H9 (cell line): ENCODE results near the gene CCDC175. TPM values are rescaled to one million over a fixed set of nuclear protein-coding genes. Genes with fewer than 3 reads are reported as not detected.

ENCODE experiments used
- DNase-seq: peaks from one replicate; pipeline ENCODE4 v3.0.0-alpha.2; 2017
- H2AFZ ChIP-seq: one replicate; pipeline ENCODE4 v1.6.1; 2013; ENCODE audit warnings: mild to moderate bottlenecking, low read length, control low read depth, moderate library complexity
- H2AK5ac ChIP-seq: 2 replicates; pipeline ENCODE4 v1.6.1; 2013; ENCODE audit warnings: low read length, control low read depth, mixed read lengths; ENCODE audit not compliant: insufficient read length
- H2BK120ac ChIP-seq: one replicate; pipeline ENCODE4 v1.6.1; 2013; ENCODE audit warnings: low read depth, mild to moderate bottlenecking, low read length, control low read depth, inconsistent platforms; ENCODE audit not compliant: poor library complexity, severe bottlenecking
- H2BK12ac ChIP-seq: 2 replicates; pipeline ENCODE4 v1.6.1; 2013; ENCODE audit warnings: low read length, control low read depth, mixed read lengths, low read depth; ENCODE audit not compliant: insufficient read length
- H2BK15ac ChIP-seq: 2 replicates; pipeline ENCODE4 v1.6.1; 2013; ENCODE audit warnings: low read depth, low read length, control low read depth
- H2BK20ac ChIP-seq: one replicate; pipeline ENCODE4 v1.6.1; 2013; ENCODE audit warnings: low read depth, mild to moderate bottlenecking, low read length, control low read depth, inconsistent platforms; ENCODE audit not compliant: poor library complexity, severe bottlenecking
- H2BK5ac ChIP-seq: 2 replicates; pipeline ENCODE4 v1.6.1; 2013; ENCODE audit warnings: low read length, control low read depth, mixed read lengths; ENCODE audit not compliant: insufficient read length
- H3K14ac ChIP-seq: 2 replicates; pipeline ENCODE4 v1.6.1; 2013; ENCODE audit warnings: low read length, control low read depth; ENCODE audit not compliant: insufficient read depth
- H3K18ac ChIP-seq: 2 replicates; pipeline ENCODE4 v1.6.1; 2013; ENCODE audit warnings: low read depth, mild to moderate bottlenecking, mixed read lengths, low read length, control low read depth; ENCODE audit not compliant: insufficient read length
- H3K23ac ChIP-seq: 2 replicates; pipeline ENCODE4 v1.6.1; 2013; ENCODE audit warnings: low read length, control low read depth, mixed read lengths, low read depth; ENCODE audit not compliant: insufficient read length
- H3K23me2 ChIP-seq: 2 replicates; pipeline ENCODE4 v1.6.1; 2013; ENCODE audit warnings: low read depth, mild to moderate bottlenecking, mixed read lengths, low read length, control low read depth; ENCODE audit not compliant: insufficient read length, poor library complexity, severe bottlenecking
- H3K27ac ChIP-seq: 2 replicates; pipeline ENCODE4 v1.5.1; 2013; ENCODE audit warnings: low read length, control low read depth, mixed read lengths, low read depth; ENCODE audit not compliant: insufficient read length
- H3K27me3 ChIP-seq: 2 replicates; pipeline ENCODE4 v1.6.1; 2013; ENCODE audit warnings: low read length, control low read depth, inconsistent platforms; ENCODE audit not compliant: insufficient read depth
- H3K4ac ChIP-seq: 2 replicates; pipeline ENCODE4 v1.6.1; 2013; ENCODE audit warnings: low read depth, mild to moderate bottlenecking, control low read depth, inconsistent platforms, low read length, moderate library complexity
- H3K4me1 ChIP-seq: 2 replicates; pipeline ENCODE4 v1.6.1; 2013; ENCODE audit warnings: low read length, control low read depth, inconsistent platforms; ENCODE audit not compliant: insufficient read depth
- H3K4me2 ChIP-seq: 2 replicates; pipeline ENCODE4 v1.6.1; 2013; ENCODE audit warnings: low read length, control low read depth, mixed read lengths; ENCODE audit not compliant: insufficient read length, insufficient read depth
- H3K56ac ChIP-seq: 2 replicates; pipeline ENCODE4 v1.6.1; 2013; ENCODE audit warnings: low read depth, mild to moderate bottlenecking, mixed read lengths, low read length, control low read depth; ENCODE audit not compliant: insufficient read length
- H3K79me1 ChIP-seq: 2 replicates; pipeline ENCODE4 v1.6.1; 2013; ENCODE audit warnings: low read depth, mild to moderate bottlenecking, moderate library complexity, low read length, control low read depth, inconsistent platforms; ENCODE audit not compliant: insufficient read depth, poor library complexity, severe bottlenecking
- H3K79me2 ChIP-seq: 2 replicates; pipeline ENCODE4 v1.6.1; 2013; ENCODE audit warnings: low read length, control low read depth, inconsistent platforms; ENCODE audit not compliant: insufficient read depth
- H3K9ac ChIP-seq: 2 replicates; pipeline ENCODE4 v1.6.1; 2013; ENCODE audit warnings: low read length, control low read depth, mixed read lengths; ENCODE audit not compliant: insufficient read length; ENCODE audit errors: extremely low read depth
- H3K9me3 ChIP-seq: one replicate; pipeline ENCODE4 v1.6.1; 2013; ENCODE audit warnings: low read depth, low read length, inconsistent platforms; ENCODE audit not compliant: control insufficient read depth
- H3T11ph ChIP-seq: one replicate; pipeline ENCODE4 v1.6.1; 2013; ENCODE audit warnings: mild to moderate bottlenecking, low read length, control low read depth, inconsistent platforms
- H4K20me1 ChIP-seq: one replicate; pipeline ENCODE4 v1.6.1; 2013; ENCODE audit not compliant: control insufficient read depth, insufficient read length, insufficient read depth
- H4K5ac ChIP-seq: 2 replicates; pipeline ENCODE4 v1.6.1; 2013; ENCODE audit warnings: low read depth, mild to moderate bottlenecking, mixed read lengths, low read length, control low read depth; ENCODE audit not compliant: insufficient read length
- H4K8ac ChIP-seq: replicated peaks from 2 replicates; pipeline ENCODE4 v1.6.1; 2013; ENCODE audit warnings: low read length, control low read depth, mixed read lengths, low read depth; ENCODE audit not compliant: insufficient read length
- H4K91ac ChIP-seq: 2 replicates; pipeline ENCODE4 v1.6.1; 2013; ENCODE audit warnings: low read depth, mild to moderate bottlenecking, moderate library complexity, mixed read lengths, low read length, control low read depth; ENCODE audit not compliant: insufficient read length
- H3K27ac Mint-ChIP-seq, 3 experiments: 2 replicates in 2 of 3; 3 replicates in 1 of 3; pipeline ENCODE4 v1.8.0; 2020 to 2021; ENCODE audit warnings: mixed read lengths in 3 of 3, mild to moderate bottlenecking in 1 of 3, moderate library complexity in 1 of 3
- H3K27me3 Mint-ChIP-seq: 2 replicates; pipeline ENCODE4 v1.8.0; 2021; ENCODE audit warnings: low read depth, mild to moderate bottlenecking, moderate library complexity, mixed read lengths
- H3K36me3 Mint-ChIP-seq, 3 experiments: 2 replicates in 2 of 3; 3 replicates in 1 of 3; pipeline ENCODE4 v1.8.0; 2020 to 2021; ENCODE audit warnings: low read depth in 3 of 3, mixed read lengths in 3 of 3; ENCODE audit not compliant: insufficient read depth in 1 of 3
- H3K4me1 Mint-ChIP-seq, 2 experiments: 2 replicates each; pipeline ENCODE4 v1.8.0; 2020; ENCODE audit warnings: mixed read lengths in 2 of 2
- H3K4me3 Mint-ChIP-seq, 2 experiments: 2 replicates in 1 of 2; 3 replicates in 1 of 2; pipeline ENCODE4 v1.8.0; 2020 to 2021; ENCODE audit warnings: mild to moderate bottlenecking in 2 of 2, mixed read lengths in 2 of 2, moderate library complexity in 1 of 2
- H3K9me3 Mint-ChIP-seq, 2 experiments: 2 replicates in 1 of 2; 3 replicates in 1 of 2; pipeline ENCODE4 v1.8.0; 2020; ENCODE audit warnings: mild to moderate bottlenecking in 2 of 2, mixed read lengths in 2 of 2, moderate library complexity in 1 of 2
- CTCF ChIP-seq: fragments of 200-600 bp; sonication (generic); conservative IDR thresholded peaks from 3 replicates; pipeline ENCODE4 v1.8.0; 2021; ENCODE audit warnings: antibody characterized with exemption, mild to moderate bottlenecking
- WGBS: extraction: QIAGEN DNeasy Blood & Tissue Kit; methylation state at CpG from one replicate; pipeline ENCODE4 v1.1.7; 2013; ENCODE audit warnings: missing lambda C conversion rate, low lambda C conversion rate, mixed read lengths; ENCODE audit not compliant: insufficient read length; ENCODE audit errors: extremely low coverage; 5-methylcytosine and 5-hydroxymethylcytosine counted together
- total RNA-seq: library from RNA; stranded (reverse); gene quantifications from 2 replicates; pipeline ENCODE4 v1.2.1, GENCODE V29; 2021

The CCDC175 gene
- total RNA-seq, 1 experiment from 2014 or later, result 0.09 TPM

GRCh38 chr14:59582161-59582560, 5.5 kb upstream of the CCDC175 start:
- Histone ChIP-seq H2AK5ac (no peak overlapping the region), H3K23ac (no peak overlapping the region), H3K4me1 (no peaks in the 10 kb centered on the region; the same call in 1 of the 2 replicates), H3K27ac (no peak overlapping the region), H2BK15ac (no peak overlapping the region), H2BK12ac (no peak overlapping the region), H3K9ac (no peak overlapping the region), H3K4me2 (no peak overlapping the region), H3K14ac (no peak overlapping the region), H4K8ac (no peak overlapping the region), H3K56ac (no peak overlapping the region), H3K9me3 (no peaks in the 10 kb centered on the region), H2BK120ac (no peak overlapping the region), H2AFZ (no peak overlapping the region), H4K20me1 (no peaks in the 10 kb centered on the region), H3K4ac (no peak overlapping the region), H3K27me3 (no peaks in the 10 kb centered on the region), H3K18ac (no peak overlapping the region), H3K79me2 (no peaks in the 10 kb centered on the region), H3K23me2 (no peaks in the 10 kb centered on the region), H2BK20ac (no peak overlapping the region), H4K5ac (no peak overlapping the region), H2BK5ac (no peak overlapping the region), H4K91ac (no peak overlapping the region), H3T11ph (no peak overlapping the region), H3K79me1 (no peaks in the 10 kb centered on the region)
- WGBS, result no CpG with 5 or more reads among the region's 3 CpGs
- H3K36me3 Mint-ChIP-seq, result no peaks in the 10 kb centered on the region; a peak in 1 of 7 replicates
- DNase-seq, result no peak
- H3K9me3 Mint-ChIP-seq, result no peaks in the 10 kb centered on the region
- peaks cover 0 to 3% of the 10 kb centered on the region in 2 experiments; a peak in 3 of 4 replicates for H3K4me1 Mint-ChIP-seq
- H3K4me3 Mint-ChIP-seq, result no peak overlapping the region
- no peak for TF ChIP-seq CTCF
- H3K27me3 Mint-ChIP-seq, result no peaks in the 10 kb centered on the region
- no peak overlapping the region for H3K27ac Mint-ChIP-seq
